ENCODE measurements around the gene ANO1. TPM values are rescaled to one million over a fixed set of nuclear protein-coding genes. Genes with fewer than 3 reads are reported as not detected.

ANO1 gene
- total and polyA plus RNA-seq, 2 donors (not counting 1 experiment from before 2014, with no cell fraction given) = not detected

DNA sequence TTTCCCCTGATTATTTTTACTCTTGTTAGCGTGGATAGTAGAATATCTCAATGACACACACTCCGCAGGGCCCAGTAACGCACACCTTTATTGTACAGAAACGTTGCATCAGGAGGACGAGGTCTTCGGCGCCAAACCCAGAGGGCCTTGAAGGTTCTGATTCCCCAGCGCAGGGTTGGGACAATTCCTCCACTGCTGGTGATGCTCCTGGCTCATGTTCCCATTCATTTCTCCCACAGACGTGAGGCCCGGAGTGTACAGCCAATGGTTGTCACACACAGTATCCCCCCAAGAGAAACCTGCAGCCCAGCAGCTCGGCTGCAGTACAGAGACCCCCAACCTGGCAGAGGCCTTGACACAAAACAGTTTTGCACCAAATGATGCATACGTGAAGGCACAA, 6.1 kb upstream of the ANO1 start:
- H3K4me3 Mint-ChIP-seq = no peak overlapping the region
- POLR2A ChIA-PET = no interaction called here

GRCh38 chr11:70072461-70072860, 5.7 kb upstream of the ANO1 start:
- TF ChIP-seq CTCF (IDR thresholded peaks at IDR 0.05) = no peak
- TF ChIP-seq EZH2 (IDR thresholded peaks at IDR 0.05; ENCODE audit: borderline replicate concordance, insufficient read depth, low read depth, low read length, poor library complexity, severe bottlenecking) = no peak
- peaks cover 2% of the 10 kb centered on the region for H3K4me1 Mint-ChIP-seq
- H3K27ac ChIP-seq (ENCODE audit: low read length in 2 of 2) = no peak overlapping the region
- H3K36me3 ChIP-seq (replicated peaks in 1 of 2; ENCODE audit: control extremely low read depth in 1 of 2, control insufficient read depth in 1 of 2, extremely low read depth in 1 of 2, insufficient read depth in 2 of 2, low read length in 1 of 2) = no peaks in the 10 kb centered on the region
- no peak overlapping the region for H3K4me3 Mint-ChIP-seq
- no peak overlapping the region for H3K4me3 ChIP-seq (ENCODE audit: control extremely low read depth in 1 of 5, extremely low read depth in 1 of 5, insufficient read depth in 1 of 5, low read depth in 2 of 5, low read length in 4 of 5)
- peaks cover 0 to 49% (median 15%) of the 10 kb centered on the region in 4 experiments for H3K27me3 ChIP-seq (replicated peaks in 1 of 4; ENCODE audit: control extremely low read depth in 1 of 4, control insufficient read depth in 3 of 4, insufficient read depth in 4 of 4, low read length in 3 of 4)
- CTCF ChIA-PET = no interaction called here
- H3K9ac ChIP-seq (ENCODE audit: low read length) = no peak overlapping the region
- intact Hi-C loops (cut with micrococcal nuclease) = no loop called here
- no peak overlapping the region for H3K27ac Mint-ChIP-seq
- no peaks in the 10 kb centered on the region for H3K4me1 ChIP-seq (ENCODE audit: control insufficient read depth in 2 of 2, insufficient read depth in 2 of 2, low read length in 2 of 2)
- H3K9me3 ChIP-seq (ENCODE audit: control extremely low read depth in 1 of 3, control insufficient read depth in 2 of 3, insufficient read depth in 1 of 3, low read length in 2 of 3) = no peaks in the 10 kb centered on the region
- POLR2A ChIA-PET = no interaction called here
- ATAC-seq (ENCODE audit: low read depth) (no peak), DNase-seq (no peak)
- H3K4me2 ChIP-seq (replicated peaks; ENCODE audit: low read depth, low read length, poor library complexity, severe bottlenecking) = no peak overlapping the region
- H3K9me3 Mint-ChIP-seq (ENCODE audit: insufficient read depth) = no peaks in the 10 kb centered on the region
- 59% methylated on average over 11 of the region's 12 CpGs for WGBS (ENCODE audit: insufficient coverage)
- no peak overlapping the region for H2AFZ ChIP-seq (ENCODE audit: insufficient read depth, low read depth, low read length, poor library complexity, severe bottlenecking)
- no peaks in the 10 kb centered on the region for H3K79me2 ChIP-seq (ENCODE audit: control insufficient read depth, insufficient read depth, low read length)
- H4K20me1 ChIP-seq (ENCODE audit: control insufficient read depth, insufficient read depth, low read length, poor library complexity, severe bottlenecking) = no peaks in the 10 kb centered on the region
- H3K27me3 Mint-ChIP-seq = peaks cover 87% of the 10 kb centered on the region

More for the DNA sequence above, 6.1 kb upstream of the ANO1 start:
- no peak overlapping the region for H3K4me3 ChIP-seq (ENCODE audit: control extremely low read depth in 1 of 5, extremely low read depth in 1 of 5, insufficient read depth in 1 of 5, low read depth in 2 of 5, low read length in 4 of 5)
- no peaks in the 10 kb centered on the region for H3K9me3 ChIP-seq (ENCODE audit: control extremely low read depth in 1 of 3, control insufficient read depth in 2 of 3, insufficient read depth in 1 of 3, low read length in 2 of 3)
- ATAC-seq (ENCODE audit: low read depth) (no peak), DNase-seq (no peak)
- H4K20me1 ChIP-seq (ENCODE audit: control insufficient read depth, insufficient read depth, low read length, poor library complexity, severe bottlenecking) = no peaks in the 10 kb centered on the region
- intact Hi-C loops (cut with micrococcal nuclease) = no loop called here
- H3K27ac Mint-ChIP-seq = no peak overlapping the region
- no peak overlapping the region for H3K27ac ChIP-seq (ENCODE audit: low read length in 2 of 2)
- peaks cover 84% of the 10 kb centered on the region for H3K27me3 Mint-ChIP-seq
- H3K79me2 ChIP-seq (ENCODE audit: control insufficient read depth, insufficient read depth, low read length) = no peaks in the 10 kb centered on the region
- no peaks in the 10 kb centered on the region for H3K9me3 Mint-ChIP-seq (ENCODE audit: insufficient read depth)
- whole genome bisulfite sequencing (ENCODE audit: insufficient coverage) = 88% methylated on average over 11 of the region's 12 CpGs
- TF ChIP-seq CTCF (IDR thresholded peaks at IDR 0.05) = no peak
- no peak for TF ChIP-seq EZH2 (IDR thresholded peaks at IDR 0.05; ENCODE audit: borderline replicate concordance, insufficient read depth, low read depth, low read length, poor library complexity, severe bottlenecking)
- H3K4me1 Mint-ChIP-seq = peaks cover 2% of the 10 kb centered on the region
- CTCF ChIA-PET = no interaction called here
- no peaks in the 10 kb centered on the region for H3K4me1 ChIP-seq (ENCODE audit: control insufficient read depth in 2 of 2, insufficient read depth in 2 of 2, low read length in 2 of 2)
- peaks cover 0 to 47% (median 15%) of the 10 kb centered on the region in 4 experiments for H3K27me3 ChIP-seq (replicated peaks in 1 of 4; ENCODE audit: control extremely low read depth in 1 of 4, control insufficient read depth in 3 of 4, insufficient read depth in 4 of 4, low read length in 3 of 4)
- H3K36me3 ChIP-seq (replicated peaks in 1 of 2; ENCODE audit: control extremely low read depth in 1 of 2, control insufficient read depth in 1 of 2, extremely low read depth in 1 of 2, insufficient read depth in 2 of 2, low read length in 1 of 2) = no peaks in the 10 kb centered on the region
- H3K9ac ChIP-seq (ENCODE audit: low read length) = no peak overlapping the region
- H3K4me2 ChIP-seq (replicated peaks; ENCODE audit: low read depth, low read length, poor library complexity, severe bottlenecking) = no peak overlapping the region
- no peak overlapping the region for H2AFZ ChIP-seq (ENCODE audit: insufficient read depth, low read depth, low read length, poor library complexity, severe bottlenecking)

All from B cell (primary cell).